Panc1 (cell line): Measurements from ENCODE around the gene USH1C. TPM values are rescaled to one million over a fixed set of nuclear protein-coding genes. Genes with fewer than 3 reads are reported as not detected.

Experiments
- ATAC-seq: fragments of 200-7000 bp; cut with Tn5 transposase; 2 replicates; pipeline ENCODE4 v1.9.1; 2020; ENCODE audit warnings: mild to moderate bottlenecking, moderate library complexity
- BruUV-seq: library from RNA; stranded (reverse); fragments of 400-500 nt; replicated peaks from 2 replicates; lab custom pipeline; 2021; lab: Mats Ljungman, UMichigan
- CTCF ChIA-PET: fragments of 300-600 bp; sonication (Branson Sonifier 250); formaldehyde crosslinking; loops from one replicate; lab custom pipeline; 2022; ENCODE audit warnings: antibody characterized with exemption; lab: Charles Lee
- POLR2A ChIA-PET: fragments of 300-600 bp; sonication (Branson Sonifier 250); formaldehyde crosslinking; loops from one replicate; lab custom pipeline; 2022; ENCODE audit warnings: antibody characterized with exemption; lab: Charles Lee
- DNase-seq: peaks from one replicate; pipeline ENCODE4 v3.0.0-alpha.2; 2010; ENCODE audit warnings: low read depth, low spot score
- H3K27ac ChIP-seq: 2 replicates; pipeline ENCODE4 v1.5.1; 2011; ENCODE audit warnings: mild to moderate bottlenecking, low read length, inconsistent platforms
- H3K27me3 ChIP-seq: fragments of 200-500 bp; sonication (Bioruptor generic); 2 replicates; pipeline ENCODE4 v1.6.0; 2014; ENCODE audit warnings: low read length, inconsistent platforms; ENCODE audit not compliant: control insufficient read depth, insufficient read depth
- H3K36me3 ChIP-seq: fragments of 200-500 bp; sonication (Bioruptor generic); 2 replicates; pipeline ENCODE4 v1.5.1; 2014; ENCODE audit warnings: inconsistent platforms, mild to moderate bottlenecking, low read length, moderate library complexity; ENCODE audit not compliant: control insufficient read depth, insufficient read depth
- H3K4me1 ChIP-seq: 2 replicates; pipeline ENCODE4 v1.5.1; 2011; ENCODE audit warnings: inconsistent platforms, mild to moderate bottlenecking, low read length, moderate library complexity; ENCODE audit not compliant: control insufficient read depth, insufficient read depth
- H3K4me3 ChIP-seq, 2 experiments: 2 replicates each; pipeline ENCODE4 v1.5.1; 2011 to 2012; ENCODE audit warnings: low read depth in 2 of 2, low read length in 2 of 2, mild to moderate bottlenecking in 2 of 2, inconsistent platforms in 1 of 2, moderate library complexity in 1 of 2
- H3K9me3 ChIP-seq: fragments of 200-500 bp; sonication (Bioruptor generic); 2 replicates; pipeline ENCODE4 v1.5.1; 2014; ENCODE audit warnings: low read depth, mild to moderate bottlenecking, inconsistent platforms, low read length, moderate library complexity; ENCODE audit not compliant: control insufficient read depth, insufficient read depth
- CTCF ChIP-seq: fragments of 450-650 bp; IDR thresholded peaks from 2 replicates; pipeline ENCODE4 v1.5.1; 2017; ENCODE audit warnings: mild to moderate bottlenecking
- POLR2AphosphoS5 ChIP-seq: IDR thresholded peaks from 2 replicates; pipeline ENCODE4 v1.6.1; 2012; ENCODE audit warnings: mild to moderate bottlenecking, low read depth, low read length, moderate library complexity
- SIN3A ChIP-seq: IDR thresholded peaks from 2 replicates; pipeline ENCODE4 v1.6.1; 2012; ENCODE audit warnings: low read depth, mild to moderate bottlenecking, low read length, moderate library complexity, borderline replicate concordance; ENCODE audit not compliant: insufficient read depth
- TCF7L2 ChIP-seq: IDR thresholded peaks from 2 replicates; pipeline ENCODE4 v1.6.1; 2011; ENCODE audit warnings: mild to moderate bottlenecking, low read depth, low read length, inconsistent platforms
- in situ Hi-C: cut with HindIII; loops from 2 replicates; pipeline ENCODE4 v1.10.0; 2016; ENCODE audit warnings: low sequenced_read_pairs, low pct_unique_long_range_greater_than_20kb
- intact Hi-C: fragments of 100-400 bp; cut with micrococcal nuclease; formaldehyde crosslinking; loops from one replicate; pipeline ENCODE4 v1.10.0; 2022; ENCODE audit not compliant: unreplicated experiment
- total RNA-seq: library from RNA; stranded (reverse); gene quantifications from one replicate; pipeline ENCODE4 v1.2.1, GENCODE V29; 2021; ENCODE audit not compliant: unreplicated experiment
- TF ChIP-seq, protein P1 (sequence below), 2 experiments: IDR thresholded peaks; 2 replicates each; pipeline ENCODE4 v1.6.1; 2011 to 2012; ENCODE audit warnings: low read depth in 2 of 2, control low read depth in 1 of 2, low read length in 1 of 2, mild to moderate bottlenecking in 1 of 2, moderate library complexity in 1 of 2; ENCODE audit not compliant: insufficient read depth in 1 of 2

USH1C gene
- total RNA-seq, 1 experiment from 2014 or later: not detected

GRCh38 chr11:17553249-17553546, 9.0 kb upstream of the USH1C start:
- TF ChIP-seq, protein P1, sequence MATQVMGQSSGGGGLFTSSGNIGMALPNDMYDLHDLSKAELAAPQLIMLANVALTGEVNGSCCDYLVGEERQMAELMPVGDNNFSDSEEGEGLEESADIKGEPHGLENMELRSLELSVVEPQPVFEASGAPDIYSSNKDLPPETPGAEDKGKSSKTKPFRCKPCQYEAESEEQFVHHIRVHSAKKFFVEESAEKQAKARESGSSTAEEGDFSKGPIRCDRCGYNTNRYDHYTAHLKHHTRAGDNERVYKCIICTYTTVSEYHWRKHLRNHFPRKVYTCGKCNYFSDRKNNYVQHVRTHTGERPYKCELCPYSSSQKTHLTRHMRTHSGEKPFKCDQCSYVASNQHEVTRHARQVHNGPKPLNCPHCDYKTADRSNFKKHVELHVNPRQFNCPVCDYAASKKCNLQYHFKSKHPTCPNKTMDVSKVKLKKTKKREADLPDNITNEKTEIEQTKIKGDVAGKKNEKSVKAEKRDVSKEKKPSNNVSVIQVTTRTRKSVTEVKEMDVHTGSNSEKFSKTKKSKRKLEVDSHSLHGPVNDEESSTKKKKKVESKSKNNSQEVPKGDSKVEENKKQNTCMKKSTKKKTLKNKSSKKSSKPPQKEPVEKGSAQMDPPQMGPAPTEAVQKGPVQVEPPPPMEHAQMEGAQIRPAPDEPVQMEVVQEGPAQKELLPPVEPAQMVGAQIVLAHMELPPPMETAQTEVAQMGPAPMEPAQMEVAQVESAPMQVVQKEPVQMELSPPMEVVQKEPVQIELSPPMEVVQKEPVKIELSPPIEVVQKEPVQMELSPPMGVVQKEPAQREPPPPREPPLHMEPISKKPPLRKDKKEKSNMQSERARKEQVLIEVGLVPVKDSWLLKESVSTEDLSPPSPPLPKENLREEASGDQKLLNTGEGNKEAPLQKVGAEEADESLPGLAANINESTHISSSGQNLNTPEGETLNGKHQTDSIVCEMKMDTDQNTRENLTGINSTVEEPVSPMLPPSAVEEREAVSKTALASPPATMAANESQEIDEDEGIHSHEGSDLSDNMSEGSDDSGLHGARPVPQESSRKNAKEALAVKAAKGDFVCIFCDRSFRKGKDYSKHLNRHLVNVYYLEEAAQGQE (IDR thresholded peaks at IDR 0.05; ENCODE audit: insufficient read depth in 1 of 2, low read depth in 2 of 2, low read length in 1 of 2): no peak
- TF ChIP-seq SIN3A: no peak
- TF ChIP-seq CTCF: no peak
- no peak for TF ChIP-seq TCF7L2
- TF ChIP-seq POLR2AphosphoS5: no peak
- no TSS peak for BruUV-seq
- Histone ChIP-seq H3K9me3 (no peaks in the 10 kb centered on the region), H3K27me3 (no peaks in the 10 kb centered on the region), H3K4me1 (no peaks in the 10 kb centered on the region), H3K4me3 (no peak overlapping the region), H3K27ac (no peak overlapping the region), H3K36me3 (no peaks in the 10 kb centered on the region)
- no peak for DNase-seq
- in situ Hi-C loops: no loop called here
- intact Hi-C loops: no loop called here
- ATAC-seq: no peak
- ChIA-PET POLR2A (interaction anchor here (0.6 kb wide), 1 partner anchor 26 kb away, joined by 5 read pairs; no protein-coding TSS in a partner anchor), CTCF (no interaction called here)

DNA sequence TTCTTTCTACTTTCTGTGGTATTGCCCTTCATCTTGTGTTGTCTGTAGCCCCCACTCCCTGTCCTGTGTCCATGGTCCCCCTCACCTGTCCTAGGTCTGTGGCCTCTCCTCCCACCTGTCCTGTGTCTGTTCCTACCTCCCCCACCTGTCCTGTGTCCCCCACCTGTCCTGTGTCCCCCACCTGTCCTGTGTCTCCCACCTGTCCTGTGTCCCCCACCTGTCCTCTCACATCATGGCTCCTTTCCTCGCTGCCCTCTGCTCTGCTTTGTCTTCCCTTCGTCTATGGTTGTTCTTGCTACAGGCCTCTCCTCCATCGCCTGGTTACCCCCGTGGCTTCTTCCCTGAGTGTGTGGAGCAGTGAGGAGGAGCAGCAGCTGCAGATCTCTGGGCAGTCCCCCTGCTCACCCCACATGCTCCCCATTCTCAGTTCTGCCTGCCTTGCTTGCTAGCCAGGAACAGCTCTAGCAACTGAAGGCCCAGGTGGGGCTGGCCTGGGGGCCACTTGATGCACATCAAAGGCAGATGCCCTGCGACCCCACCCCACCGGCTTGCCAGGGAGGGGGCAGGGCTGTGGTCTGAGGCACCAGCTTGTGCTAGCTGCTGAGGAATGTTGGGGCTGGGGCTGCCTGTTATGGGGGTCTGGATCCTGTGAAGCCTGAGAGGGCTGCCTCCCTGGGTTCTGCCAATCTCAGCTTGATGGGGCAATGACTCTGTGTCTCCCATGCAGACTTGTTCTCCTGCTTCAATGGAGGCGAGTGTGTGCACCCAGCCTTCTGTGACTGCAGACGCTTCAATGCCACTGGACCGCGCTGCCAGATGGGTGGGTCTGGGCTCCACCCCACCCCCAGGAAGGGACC, 8.4 kb upstream of the USH1C start:
- no peaks in the 10 kb centered on the region for H3K36me3 ChIP-seq
- ChIA-PET POLR2A (no interaction called here), CTCF (no interaction called here)
- in situ Hi-C loops: no loop called here
- intact Hi-C loops: no loop called here
- no peak overlapping the region for H3K27ac ChIP-seq
- BruUV-seq: no TSS peak
- no peaks in the 10 kb centered on the region for H3K4me1 ChIP-seq
- H3K4me3 ChIP-seq: no peak overlapping the region
- no peaks in the 10 kb centered on the region for H3K27me3 ChIP-seq
- ATAC-seq (no peak), DNase-seq (no peak)
- no peaks in the 10 kb centered on the region for H3K9me3 ChIP-seq
- no peak for TF ChIP-seq CTCF
- no peak for TF ChIP-seq TCF7L2
- TF ChIP-seq POLR2AphosphoS5: no peak
- TF ChIP-seq SIN3A: no peak
- TF ChIP-seq, protein P1 (IDR thresholded peaks at IDR 0.05; ENCODE audit: insufficient read depth in 1 of 2, low read depth in 2 of 2, low read length in 1 of 2): no peak
